Bladder microvascular endothelial cell (primary cell): ENCODE data around the gene FAM236B. TPM values are rescaled to one million over a fixed set of nuclear protein-coding genes. Genes with fewer than 3 reads are reported as not detected.

Experiments
- total RNA-seq: library from RNA; depleted of rRNA; stranded (reverse); fragments of >200 nt; gene quantifications from 2 replicates; pipeline ENCODE4 v1.2.3, GENCODE V29; 2014

Gene FAM236B
- total RNA-seq: not detected in 2 replicates

DNA sequence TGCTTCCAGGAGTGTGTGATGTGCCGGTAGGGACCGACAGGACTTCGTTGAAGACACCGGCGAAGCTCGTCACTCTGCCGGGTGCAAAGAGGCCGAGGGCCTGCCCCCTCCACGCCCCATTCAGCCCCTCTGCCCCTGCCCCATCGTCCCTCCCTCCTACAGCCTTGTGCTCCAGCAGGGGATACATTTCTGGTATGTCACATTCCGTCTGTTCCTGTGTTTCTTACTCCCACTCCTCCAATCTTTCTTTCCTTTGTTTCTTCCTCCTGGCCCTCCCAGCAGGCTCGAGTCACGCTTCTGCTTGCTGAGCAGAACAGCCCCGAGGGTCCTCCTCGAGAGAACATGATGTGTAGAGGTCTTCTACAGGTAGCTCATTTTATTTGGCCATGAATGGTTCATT lies at the start of gene FAM236B:
Gene FAM236B, minus strand, starts transcription at position 101 of the 400 bp plus-strand sequence. Its CDS starts 100 bp downstream, at position 1.

DNA sequence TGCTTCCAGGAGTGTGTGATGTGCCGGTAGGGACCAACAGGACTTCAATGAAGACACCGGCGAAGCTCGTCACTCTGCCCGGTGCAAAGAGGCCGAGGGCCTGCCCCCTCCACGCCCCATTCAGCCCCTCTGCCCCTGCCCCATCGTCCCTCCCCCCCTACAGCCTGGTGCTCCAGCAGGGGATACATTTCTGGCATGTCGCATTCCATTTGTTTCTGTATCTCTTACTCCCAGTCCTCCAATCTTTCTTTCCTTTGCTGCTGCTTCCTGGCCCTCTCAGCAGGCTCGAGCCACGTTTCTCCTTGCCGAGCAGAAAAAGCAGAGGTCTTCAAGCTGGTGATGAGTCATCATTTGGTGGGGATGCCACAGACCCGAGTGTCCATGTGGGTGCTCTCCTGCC lies 25.6 kb upstream of the FAM236B start, which contains the start of gene FAM236D:
Gene FAM236D, minus strand, starts transcription at position 101 of the 400 bp plus-strand sequence. Its CDS starts 100 bp downstream, at position 1.

DNA sequence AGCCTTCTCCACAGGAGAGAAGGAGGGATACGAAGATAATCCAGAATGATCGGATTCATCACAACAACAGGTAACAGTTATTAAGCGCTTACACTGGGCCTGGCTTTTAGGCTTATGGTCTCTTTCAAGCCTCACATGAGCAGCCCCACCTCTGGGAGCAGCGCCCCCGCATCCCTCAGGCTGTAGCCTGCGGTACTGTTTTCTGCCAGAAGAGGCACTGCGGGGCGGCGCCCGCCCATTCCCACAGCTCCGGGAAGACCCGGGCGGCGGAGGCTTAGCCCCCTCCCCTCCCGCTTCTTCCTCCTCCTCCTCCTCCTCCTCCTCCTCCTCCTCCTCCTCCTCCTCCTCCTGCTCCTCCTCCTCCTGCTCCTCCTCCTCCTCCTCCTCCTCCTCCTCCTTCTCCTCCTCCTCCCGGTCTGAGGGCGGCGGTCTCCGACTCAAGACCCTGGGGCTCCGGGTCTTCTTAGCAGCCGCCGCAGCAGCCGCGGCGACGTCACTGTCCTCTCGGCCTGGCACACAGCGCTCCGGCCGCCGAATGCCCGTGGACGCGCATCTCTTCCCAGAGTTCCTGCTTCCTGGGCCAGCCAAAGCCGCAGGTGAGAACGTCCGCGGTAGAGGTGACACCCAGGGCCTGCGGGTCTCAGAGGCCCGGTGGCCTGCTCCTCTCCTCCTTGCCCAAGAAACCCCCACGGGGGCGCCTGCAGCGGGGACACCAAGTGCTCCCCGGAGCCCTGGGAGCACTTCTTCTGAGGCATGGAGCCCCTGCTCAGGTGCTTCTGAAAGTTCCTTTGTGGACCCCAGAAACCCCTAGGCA lies 5.6 kb downstream of the FAM236B start, which contains the start of gene DMRTC1B:
Gene DMRTC1B, plus strand, starts transcription at position 238 of the 814 bp plus-strand sequence. CDS start 68,246 bp downstream, outside the sequence.

Other genes starting within 250 kb of the FAM236B start
- gene HDAC8, start 209.8 kb downstream of the FAM236B start, total RNA-seq: 20.2 and 37.4 TPM in 2 replicates
- gene PHKA1, start 68.4 kb downstream of the FAM236B start, total RNA-seq: 1.9 and 7.4 TPM in 2 replicates
- gene DMRTC1B, start 5.8 kb downstream of the FAM236B start, total RNA-seq: not detected in 2 replicates
- gene FAM236D, start 25.6 kb upstream of the FAM236B start, total RNA-seq: not detected in 2 replicates
- gene FAM236C, start 130.0 kb upstream of the FAM236B start, total RNA-seq: not detected in 2 replicates
- not detected in 2 replicates for gene FAM236A, start 155.5 kb upstream of the FAM236B start, total RNA-seq
- not detected in 2 replicates for gene DMRTC1, start 161.2 kb upstream of the FAM236B start, total RNA-seq
- not detected in 2 replicates for gene PABPC1L2B, start 220.3 kb upstream of the FAM236B start, total RNA-seq